Epithelial cell of prostate (primary cell): ENCODE results near the gene RNF114.
"Not testable (repeated sequence)": the region's sequence is repeated elsewhere in the genome, so short reads cannot be mapped to it uniquely, and the experiment has no call there.

Source experiments
- DNase-seq: peaks from one replicate; pipeline ENCODE4 v3.0.0-alpha.2; 2011; ENCODE audit warnings: low read depth, low spot score
- H3K27ac ChIP-seq: fragments of 450-650 bp; 2 replicates; pipeline ENCODE4 v1.5.1; 2017; ENCODE audit warnings: mild to moderate bottlenecking

RNF114 gene

GRCh38 chr20:49983123-49983847 lies 47.1 kb downstream of the RNF114 start:
- H3K27ac ChIP-seq = no peak overlapping the region
- DNase-seq = no peak

- no peak for DNase-seq
- H3K27ac ChIP-seq = no peak overlapping the region
Measured at GRCh38 chr20:49983848-49984408, 47.7 kb downstream of the RNF114 start.

DNA sequence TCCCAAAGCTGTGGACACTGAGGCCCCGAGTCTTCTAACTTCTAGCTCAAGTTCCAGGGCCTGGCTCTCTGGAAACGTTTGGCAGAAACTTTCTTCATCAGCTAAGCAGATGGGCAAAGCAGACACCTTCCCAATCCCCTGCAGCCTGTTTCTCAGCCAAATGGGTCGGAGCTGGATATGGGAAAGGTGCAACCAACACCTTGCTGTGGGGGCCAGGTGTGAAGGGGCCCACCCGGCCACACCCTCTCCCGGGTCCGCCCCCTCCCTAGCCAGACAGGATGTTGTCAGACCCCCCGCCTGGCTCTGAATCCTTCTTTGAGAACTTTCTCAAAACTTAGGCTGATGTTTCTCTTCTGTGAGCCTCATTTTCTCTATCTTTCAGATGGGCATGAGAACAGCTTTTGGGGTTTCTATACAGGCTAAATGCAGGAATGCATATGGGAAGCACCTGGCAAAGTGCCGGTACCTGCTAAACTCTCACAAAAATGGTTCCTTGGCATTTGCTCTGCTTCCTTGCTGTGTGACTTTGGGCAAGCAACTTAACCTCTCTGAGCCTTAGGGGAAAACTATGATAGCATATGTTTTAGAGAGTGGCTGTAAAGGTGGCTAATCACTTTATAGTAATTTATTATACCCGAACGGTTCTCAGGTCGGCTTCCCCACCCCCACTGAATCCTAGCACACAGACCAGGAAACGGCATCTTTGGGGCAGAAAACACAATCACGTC lies 48.4 kb downstream of the RNF114 start:
- DNase-seq = no peak
- H3K27ac ChIP-seq = no peak overlapping the region

DNA sequence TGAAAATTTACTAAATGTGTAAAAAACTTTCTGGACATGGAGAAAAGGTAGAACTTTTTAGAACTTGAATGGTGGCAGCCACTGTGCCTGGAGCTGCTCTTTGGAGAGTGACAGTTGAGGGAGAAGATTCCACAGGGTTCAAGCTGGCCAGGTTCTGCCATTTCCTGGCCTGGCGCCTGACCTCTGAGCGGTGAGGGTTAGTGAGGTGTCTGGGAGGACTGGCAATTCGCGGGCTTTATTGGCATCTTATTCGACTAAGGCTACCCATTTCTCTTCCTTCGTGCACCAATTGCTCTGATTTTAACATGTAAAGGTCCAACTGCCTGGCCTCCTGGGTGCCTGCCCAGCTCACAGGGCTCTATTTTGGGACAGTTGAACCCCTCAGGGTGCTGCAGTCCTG lies 49.0 kb downstream of the RNF114 start:
- no peak overlapping the region for H3K27ac ChIP-seq
- no peak for DNase-seq

- no peak overlapping the region for H3K27ac ChIP-seq
- DNase-seq = no peak
Measured at GRCh38 chr20:49985617-49986016, 49.4 kb downstream of the RNF114 start.

DNA sequence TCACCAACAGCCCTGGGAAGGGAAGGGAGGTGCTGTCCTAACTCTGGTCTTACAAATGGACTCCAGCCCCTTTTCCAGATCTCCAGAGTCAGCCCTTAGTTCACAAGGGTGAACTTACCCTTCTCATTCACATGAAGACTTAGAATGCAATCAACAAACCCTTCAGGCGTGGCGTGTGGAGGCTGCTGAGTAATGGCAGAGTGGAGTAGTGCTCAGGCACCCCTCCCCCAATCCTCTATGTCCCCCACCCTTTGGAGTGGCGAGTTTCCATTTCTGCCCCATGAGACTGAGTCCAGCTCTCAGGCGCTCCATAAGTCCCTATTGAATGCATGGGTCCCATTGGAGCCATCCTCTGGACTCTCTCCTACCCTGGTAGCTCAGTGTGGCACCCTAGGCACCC lies 49.9 kb downstream of the RNF114 start:
- DNase-seq = no peak
- no peak overlapping the region for H3K27ac ChIP-seq

- no peak for DNase-seq
Measured at GRCh38 chr20:49987015-49987867, 51.0 kb downstream of the RNF114 start.

DNA sequence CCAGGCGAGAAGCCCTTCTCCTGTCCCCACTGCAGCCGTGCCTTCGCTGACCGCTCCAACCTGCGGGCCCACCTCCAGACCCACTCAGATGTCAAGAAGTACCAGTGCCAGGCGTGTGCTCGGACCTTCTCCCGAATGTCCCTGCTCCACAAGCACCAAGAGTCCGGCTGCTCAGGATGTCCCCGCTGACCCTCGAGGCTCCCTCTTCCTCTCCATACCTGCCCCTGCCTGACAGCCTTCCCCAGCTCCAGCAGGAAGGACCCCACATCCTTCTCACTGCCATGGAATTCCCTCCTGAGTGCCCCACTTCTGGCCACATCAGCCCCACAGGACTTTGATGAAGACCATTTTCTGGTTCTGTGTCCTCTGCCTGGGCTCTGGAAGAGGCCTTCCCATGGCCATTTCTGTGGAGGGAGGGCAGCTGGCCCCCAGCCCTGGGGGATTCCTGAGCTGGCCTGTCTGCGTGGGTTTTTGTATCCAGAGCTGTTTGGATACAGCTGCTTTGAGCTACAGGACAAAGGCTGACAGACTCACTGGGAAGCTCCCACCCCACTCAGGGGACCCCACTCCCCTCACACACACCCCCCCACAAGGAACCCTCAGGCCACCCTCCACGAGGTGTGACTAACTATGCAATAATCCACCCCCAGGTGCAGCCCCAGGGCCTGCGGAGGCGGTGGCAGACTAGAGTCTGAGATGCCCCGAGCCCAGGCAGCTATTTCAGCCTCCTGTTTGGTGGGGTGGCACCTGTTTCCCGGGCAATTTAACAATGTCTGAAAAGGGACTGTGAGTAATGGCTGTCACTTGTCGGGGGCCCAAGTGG lies 51.9 kb downstream of the RNF114 start:
- no peak overlapping the region for H3K27ac ChIP-seq
- no peak for DNase-seq

More at GRCh38 chr20:49987015-49987867, 51.0 kb downstream of the RNF114 start:
- H3K27ac ChIP-seq = no peak overlapping the region

- no peak for DNase-seq
Measured at GRCh38 chr20:49989234-49990065, 53.3 kb downstream of the RNF114 start.

DNA sequence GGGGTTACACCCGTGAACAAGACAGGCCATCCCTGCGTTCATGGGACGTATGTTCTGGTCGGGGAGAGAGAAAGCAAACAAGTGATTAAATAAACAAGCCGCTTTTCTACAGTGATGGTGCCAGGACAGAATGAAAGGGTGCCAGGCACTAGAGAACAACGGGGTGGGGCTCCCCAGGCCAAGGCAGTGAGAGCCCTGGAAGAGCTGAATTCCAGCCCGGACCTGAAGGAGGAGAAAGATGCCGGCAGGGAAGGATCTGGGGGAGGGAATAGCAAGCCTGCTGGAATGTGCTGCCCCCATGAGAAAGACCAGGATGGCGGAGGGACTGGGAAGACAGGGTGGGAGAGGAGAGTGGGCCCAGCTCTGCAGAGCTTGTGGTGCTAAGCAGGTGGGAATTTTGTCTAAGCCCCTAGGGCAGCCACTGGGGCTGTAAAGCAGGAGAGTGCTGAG lies 54.1 kb downstream of the RNF114 start:
- no peak overlapping the region for H3K27ac ChIP-seq
- no peak for DNase-seq

More at GRCh38 chr20:49989234-49990065, 53.3 kb downstream of the RNF114 start:
- H3K27ac ChIP-seq = no peak overlapping the region

- no peak for DNase-seq
- no peak overlapping the region for H3K27ac ChIP-seq
Measured at GRCh38 chr20:49993301-49993751, 57.1 kb downstream of the RNF114 start.

GRCh38 chr20:49995586-49995985 lies 59.4 kb downstream of the RNF114 start:
- no peak for DNase-seq
- no peak overlapping the region for H3K27ac ChIP-seq

GRCh38 chr20:49998478-49999188 lies 62.4 kb downstream of the RNF114 start:
- H3K27ac ChIP-seq, DNase-seq: not testable (repeated sequence)

- no peak for DNase-seq
- no peak overlapping the region for H3K27ac ChIP-seq
Measured at GRCh38 chr20:49999329-49999728, 63.1 kb downstream of the RNF114 start.

GRCh38 chr20:50000548-50001222 lies 64.5 kb downstream of the RNF114 start:
- not testable (repeated sequence) for DNase-seq, H3K27ac ChIP-seq

- DNase-seq = no peak
- H3K27ac ChIP-seq = no peak overlapping the region
Measured at GRCh38 chr20:50001784-50002311, 65.7 kb downstream of the RNF114 start.

GRCh38 chr20:50003253-50003656 lies 67.1 kb downstream of the RNF114 start:
- no peak for DNase-seq
- H3K27ac ChIP-seq = peak overlapping the region; percentile 32
